GM10266 (cell line): ENCODE results near the gene AP4E1.
"Not testable (repeated sequence)": the region's sequence is repeated elsewhere in the genome, so short reads cannot be mapped to it uniquely, and the experiment has no call there.

Source experiments
- DNase-seq: peaks from one replicate; pipeline ENCODE4 v3.0.0; 2012; ENCODE audit errors: extremely low spot score
- CTCF ChIP-seq: IDR thresholded peaks from 2 replicates; pipeline ENCODE4 v1.5.1; 2012; ENCODE audit warnings: mild to moderate bottlenecking, low read depth; ENCODE audit not compliant: control insufficient read depth, insufficient read depth; ENCODE audit errors: missing control alignments

AP4E1 gene

GRCh38 chr15:50889589-50889988 is 18.9 kb upstream of the AP4E1 start:
- DNase-seq, result no peak
- no peak for TF ChIP-seq CTCF

GRCh38 chr15:50890751-50891150 is 17.7 kb upstream of the AP4E1 start:
- no peak for DNase-seq
- no peak for TF ChIP-seq CTCF

GRCh38 chr15:50891159-50891558 is 17.3 kb upstream of the AP4E1 start:
- no peak for DNase-seq
- TF ChIP-seq CTCF, result no peak

GRCh38 chr15:50893976-50894375 is 14.5 kb upstream of the AP4E1 start:
- TF ChIP-seq CTCF, result no peak
- DNase-seq, result no peak

GRCh38 chr15:50901390-50901789 is 7.1 kb upstream of the AP4E1 start:
- not testable (repeated sequence) for DNase-seq

- no peak for DNase-seq
- no peak for TF ChIP-seq CTCF
Measured at GRCh38 chr15:50904211-50904610, 4.3 kb upstream of the AP4E1 start.

GRCh38 chr15:50905055-50905454 is 3.4 kb upstream of the AP4E1 start:
- TF ChIP-seq CTCF, result no peak
- DNase-seq, result no peak

GRCh38 chr15:50906954-50907600 is 1.4 kb upstream of the AP4E1 start:
- TF ChIP-seq CTCF, result no peak
- DNase-seq, result peak; percentile 86
